ENCODE results near the gene CHIC2.
A peak's percentile ranks its signal among the peaks of the same experiment; 100 is the strongest.

Gene CHIC2

DNA sequence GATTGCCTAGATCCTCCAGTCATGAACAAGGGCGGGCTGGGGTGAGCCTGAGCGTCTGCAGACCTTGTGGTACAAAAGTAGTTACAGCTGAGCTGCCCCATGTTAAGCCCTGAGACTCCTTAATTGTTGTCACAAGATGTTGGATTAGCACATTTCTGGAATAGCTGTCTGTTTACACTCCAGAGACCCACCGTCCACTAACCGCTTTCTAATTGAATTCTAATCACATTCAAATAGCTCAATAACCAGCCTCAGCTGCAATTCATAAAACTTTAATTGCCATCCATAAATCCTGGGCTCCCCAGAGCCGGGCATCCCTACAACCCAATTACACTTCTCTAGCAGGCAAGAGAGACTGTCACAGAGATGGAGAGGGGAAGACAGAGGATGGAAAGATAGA, 34.0 kb upstream of the CHIC2 start:
- no peaks in the 10 kb centered on the region for H3K9me3 Mint-ChIP-seq
- no peaks in the 10 kb centered on the region for H3K36me3 Mint-ChIP-seq (ENCODE audit: low read depth)
- no peak for DNase-seq (ENCODE audit: low spot score)
- no peak overlapping the region for H3K4me3 Mint-ChIP-seq
- H3K27me3 Mint-ChIP-seq (ENCODE audit: low read depth), result peaks cover 92% of the 10 kb centered on the region
- H3K4me1 Mint-ChIP-seq (ENCODE audit: low read depth), result peaks cover 19% of the 10 kb centered on the region
- H3K27ac Mint-ChIP-seq, result no peak overlapping the region

DNA sequence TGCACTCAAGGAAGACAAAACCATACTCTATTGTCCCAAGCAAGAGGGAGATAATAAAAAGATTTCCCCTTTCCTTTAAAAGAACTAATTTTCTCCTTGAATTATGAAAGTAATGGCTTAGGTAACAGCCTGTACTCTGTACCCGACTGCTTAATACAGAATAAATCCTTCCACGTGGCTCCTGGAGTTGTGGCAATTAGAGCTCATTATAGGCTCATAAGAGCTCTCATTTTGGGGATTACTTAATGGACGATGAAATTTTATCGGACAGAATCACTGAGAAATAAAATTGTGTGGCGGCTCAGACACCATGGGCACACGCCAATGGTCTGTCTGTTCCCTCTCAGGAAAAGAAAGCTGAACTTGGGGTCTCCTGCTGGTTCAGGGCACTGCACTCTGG, 32.7 kb upstream of the CHIC2 start:
- Mint-ChIP-seq H3K9me3 (no peaks in the 10 kb centered on the region), H3K36me3 (ENCODE audit: low read depth) (no peaks in the 10 kb centered on the region), H3K4me1 (ENCODE audit: low read depth) (peaks cover 16% of the 10 kb centered on the region), H3K27ac (no peak overlapping the region), H3K27me3 (ENCODE audit: low read depth) (peaks cover 92% of the 10 kb centered on the region), H3K4me3 (no peak overlapping the region)
- no peak for DNase-seq (ENCODE audit: low spot score)

GRCh38 chr4:54096295-54096962, 32.0 kb upstream of the CHIC2 start:
- Mint-ChIP-seq H3K27me3 (ENCODE audit: low read depth) (peaks cover 92% of the 10 kb centered on the region), H3K4me3 (no peak overlapping the region), H3K27ac (no peak overlapping the region), H3K4me1 (ENCODE audit: low read depth) (peaks cover 17% of the 10 kb centered on the region), H3K9me3 (no peaks in the 10 kb centered on the region), H3K36me3 (ENCODE audit: low read depth) (no peaks in the 10 kb centered on the region)
- no peak for DNase-seq (ENCODE audit: low spot score)

DNA sequence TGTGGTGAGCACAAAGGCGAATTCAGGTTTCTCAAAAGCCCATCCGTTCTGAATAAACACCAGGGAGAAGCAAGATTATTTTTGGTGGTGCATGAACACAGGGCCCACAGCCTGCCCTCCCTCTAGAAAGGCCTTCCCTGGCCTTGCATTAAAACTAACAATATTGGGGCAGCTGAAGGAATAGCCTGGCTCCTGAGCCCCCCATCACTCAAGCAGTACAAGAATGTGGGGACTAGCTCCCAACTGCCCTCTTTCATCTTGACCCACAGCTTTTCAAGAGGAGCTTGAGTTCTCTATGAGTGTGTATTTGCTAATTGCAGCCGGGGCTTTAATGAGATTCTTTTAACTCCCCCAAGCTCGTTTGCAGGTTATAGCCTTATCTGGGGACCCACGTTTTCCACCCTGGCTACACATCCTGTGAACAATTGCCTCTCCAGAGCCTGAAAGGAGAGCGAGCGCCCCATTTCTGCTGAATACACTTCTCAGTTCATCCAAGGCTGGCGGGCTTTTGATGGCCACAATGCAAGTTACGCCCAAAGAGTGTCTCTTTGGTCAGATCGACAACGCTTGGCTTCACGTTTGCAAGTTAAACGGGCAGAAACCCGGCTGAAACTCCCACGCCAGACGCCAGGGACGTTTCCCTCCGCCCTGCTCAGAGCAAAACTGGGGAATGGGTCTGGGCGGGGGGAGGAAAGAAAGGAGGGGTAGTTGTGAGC, 30.9 kb upstream of the CHIC2 start:
- no peaks in the 10 kb centered on the region for H3K9me3 Mint-ChIP-seq
- peaks cover 95% of the 10 kb centered on the region for H3K27me3 Mint-ChIP-seq (ENCODE audit: low read depth)
- no peak overlapping the region for H3K4me3 Mint-ChIP-seq
- no peak for DNase-seq (ENCODE audit: low spot score)
- H3K4me1 Mint-ChIP-seq (ENCODE audit: low read depth), result peaks cover 14% of the 10 kb centered on the region
- no peak overlapping the region for H3K27ac Mint-ChIP-seq
- no peaks in the 10 kb centered on the region for H3K36me3 Mint-ChIP-seq (ENCODE audit: low read depth)

DNA sequence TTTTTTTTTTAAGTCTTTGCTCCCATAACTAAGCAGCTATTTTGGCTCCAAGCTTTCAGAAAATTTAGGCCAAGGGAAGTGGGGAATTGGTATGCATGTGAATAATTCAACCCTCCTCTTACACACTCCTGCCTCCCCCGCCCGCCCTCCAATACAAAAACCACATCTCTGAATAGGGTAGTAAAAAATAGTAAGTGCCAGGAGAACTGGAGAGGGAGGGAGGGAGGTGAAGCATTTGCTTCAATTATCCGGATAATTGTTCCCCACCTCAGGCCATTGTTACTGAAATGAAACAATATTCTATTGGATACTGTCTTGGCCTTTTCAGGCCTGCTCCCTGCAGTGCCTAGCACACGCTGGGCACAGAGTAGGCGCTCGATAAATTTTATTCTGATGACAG, 30.0 kb upstream of the CHIC2 start:
- no peak overlapping the region for H3K27ac Mint-ChIP-seq
- peaks cover 12% of the 10 kb centered on the region for H3K4me1 Mint-ChIP-seq (ENCODE audit: low read depth)

DNA sequence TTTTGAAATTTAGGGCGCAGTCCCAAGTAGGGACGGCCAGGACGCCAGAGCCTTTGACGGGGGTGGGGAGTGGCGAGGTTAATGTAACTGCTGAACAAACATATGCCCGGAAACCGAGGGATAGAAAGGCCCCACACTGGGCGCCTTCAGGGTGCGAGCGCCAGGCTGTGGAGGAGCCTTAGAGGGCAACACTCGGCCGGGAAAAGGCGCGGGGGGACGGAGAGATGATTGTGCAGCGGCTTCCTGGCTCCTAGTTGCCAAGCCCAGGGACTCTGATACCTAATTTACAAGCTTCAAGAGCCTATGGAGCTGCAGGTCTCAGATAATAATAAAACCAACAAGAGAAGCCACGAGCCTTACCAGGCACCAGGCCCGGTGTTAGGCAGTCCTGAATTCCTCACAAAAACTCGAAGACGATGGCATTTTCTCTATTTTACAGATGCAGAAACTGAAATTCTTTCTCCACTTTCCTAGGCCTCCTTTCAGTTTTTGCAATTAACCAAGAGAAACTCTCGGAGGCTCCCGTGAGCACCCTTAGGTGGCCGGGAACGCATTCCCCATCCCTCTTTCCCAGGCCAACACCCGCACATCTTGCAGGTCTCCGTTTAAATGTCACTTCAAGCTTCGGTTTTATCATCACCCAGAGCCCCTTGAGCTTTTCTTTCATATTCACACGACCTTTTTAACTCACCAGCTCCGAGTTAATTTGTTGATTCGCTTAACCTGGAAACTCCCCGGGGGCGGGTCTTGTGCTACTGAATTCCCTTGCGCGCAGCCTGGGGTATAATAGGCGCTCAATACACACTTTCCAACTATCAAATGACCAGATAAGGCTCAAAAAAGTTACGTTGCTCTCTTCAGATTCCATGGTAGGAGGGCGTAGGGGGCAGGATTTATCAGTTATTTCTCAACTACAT, 29.2 kb upstream of the CHIC2 start:
- H3K27me3 Mint-ChIP-seq (ENCODE audit: low read depth), result peaks cover 91% of the 10 kb centered on the region

More for the DNA sequence above, 30.0 kb upstream of the CHIC2 start:
- Mint-ChIP-seq H3K4me3 (no peak overlapping the region), H3K36me3 (ENCODE audit: low read depth) (no peaks in the 10 kb centered on the region), H3K27me3 (ENCODE audit: low read depth) (peaks cover 94% of the 10 kb centered on the region), H3K9me3 (no peaks in the 10 kb centered on the region)
- no peak for DNase-seq (ENCODE audit: low spot score)

DNA sequence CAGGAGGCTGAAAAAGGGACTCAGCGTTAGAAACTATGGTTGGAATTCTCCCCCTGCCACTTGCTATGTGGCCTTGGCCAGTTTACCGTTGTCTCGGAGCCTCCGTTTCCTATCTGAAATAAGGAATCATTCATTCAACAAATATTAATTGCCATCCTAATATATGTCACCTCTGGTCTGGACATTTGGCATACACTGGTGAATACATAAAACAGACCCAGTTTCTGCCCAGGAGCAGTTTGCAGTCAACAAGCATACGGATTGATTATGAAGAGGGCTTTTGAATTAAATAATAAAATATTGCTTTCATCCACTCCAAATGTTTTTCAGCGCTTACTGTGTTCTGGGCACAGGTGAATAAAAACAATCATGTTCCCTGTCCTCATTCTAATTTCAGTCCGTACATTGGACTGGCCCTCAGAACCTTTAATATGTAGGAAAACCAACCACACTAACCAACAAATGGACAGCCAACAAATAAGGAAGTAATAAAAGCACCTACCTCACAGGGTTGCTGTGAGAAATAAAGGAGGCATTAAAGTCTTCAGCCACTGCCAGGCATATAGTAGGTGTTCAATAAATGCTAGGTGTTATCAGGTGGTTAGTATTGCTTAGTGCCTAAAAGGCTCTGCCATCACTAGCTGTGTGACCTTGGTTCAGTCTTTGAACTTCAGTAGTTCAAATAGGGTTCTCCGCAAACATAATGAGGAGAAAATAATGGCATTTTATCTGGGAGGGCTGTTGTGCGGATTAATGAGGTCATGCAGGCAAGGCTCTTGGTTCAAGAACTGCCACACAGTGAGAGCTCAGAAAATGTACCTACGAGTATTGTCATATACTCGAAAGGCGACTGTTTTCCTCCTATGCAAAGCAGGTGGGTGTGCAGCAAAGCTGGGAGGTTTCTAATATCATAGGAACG, 28.3 kb upstream of the CHIC2 start:
- no peak for DNase-seq (ENCODE audit: low spot score)
- Mint-ChIP-seq H3K27ac (no peak overlapping the region), H3K4me1 (ENCODE audit: low read depth) (peaks cover 7% of the 10 kb centered on the region), H3K9me3 (no peaks in the 10 kb centered on the region), H3K27me3 (ENCODE audit: low read depth) (peaks cover 89% of the 10 kb centered on the region), H3K36me3 (ENCODE audit: low read depth) (no peaks in the 10 kb centered on the region), H3K4me3 (peak overlapping the region; percentile 87)

More for the DNA sequence above, 29.2 kb upstream of the CHIC2 start:
- DNase-seq (ENCODE audit: low spot score), result no peak
- Mint-ChIP-seq H3K4me1 (ENCODE audit: low read depth) (peaks cover 7% of the 10 kb centered on the region), H3K9me3 (no peaks in the 10 kb centered on the region), H3K27ac (no peak overlapping the region), H3K36me3 (ENCODE audit: low read depth) (no peaks in the 10 kb centered on the region), H3K4me3 (no peak overlapping the region)

DNA sequence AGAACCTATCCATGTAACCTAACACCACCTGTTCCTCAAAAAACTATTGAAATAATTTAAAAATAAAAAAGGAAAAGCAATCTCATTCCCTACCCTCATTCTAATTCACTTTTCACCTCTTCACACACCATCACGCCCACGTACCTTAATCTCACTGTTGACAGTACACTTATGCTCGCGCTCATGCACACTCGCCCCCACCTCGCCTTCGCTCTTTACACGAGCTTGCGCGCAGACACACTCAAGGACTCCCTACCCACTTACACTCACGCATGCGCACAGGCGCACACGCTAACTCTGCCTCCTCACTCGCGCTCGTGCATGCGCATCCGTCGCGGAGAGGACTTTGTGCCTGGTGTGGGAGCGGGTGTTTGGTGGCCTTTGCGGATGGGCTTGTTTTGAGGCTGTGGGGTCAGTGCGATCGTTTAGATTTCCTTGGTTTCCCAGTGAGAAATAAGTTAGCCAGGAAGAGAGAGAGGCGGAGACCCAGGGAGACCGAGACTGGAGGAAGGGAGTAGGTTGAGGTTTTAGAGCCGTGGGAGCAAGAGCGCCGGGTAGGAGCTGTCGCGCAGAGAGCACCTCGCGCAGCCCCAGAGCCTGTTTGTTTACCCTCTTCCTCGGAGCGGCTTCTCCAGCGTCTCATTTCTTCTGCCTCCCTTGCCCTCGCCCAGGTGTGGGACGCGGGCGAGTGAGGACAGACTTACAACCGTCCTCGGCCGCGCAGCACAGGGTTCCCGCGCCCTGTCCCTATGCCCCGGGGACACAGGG, 27.4 kb upstream of the CHIC2 start:
- Mint-ChIP-seq H3K27ac (peak overlapping the region; percentile 7), H3K4me1 (ENCODE audit: low read depth) (peaks cover 7% of the 10 kb centered on the region), H3K36me3 (ENCODE audit: low read depth) (no peaks in the 10 kb centered on the region), H3K9me3 (no peaks in the 10 kb centered on the region), H3K4me3 (peak overlapping the region; percentile 87), H3K27me3 (ENCODE audit: low read depth) (peaks cover 83% of the 10 kb centered on the region)
- peak; percentile 72 for DNase-seq (ENCODE audit: low spot score)

DNA sequence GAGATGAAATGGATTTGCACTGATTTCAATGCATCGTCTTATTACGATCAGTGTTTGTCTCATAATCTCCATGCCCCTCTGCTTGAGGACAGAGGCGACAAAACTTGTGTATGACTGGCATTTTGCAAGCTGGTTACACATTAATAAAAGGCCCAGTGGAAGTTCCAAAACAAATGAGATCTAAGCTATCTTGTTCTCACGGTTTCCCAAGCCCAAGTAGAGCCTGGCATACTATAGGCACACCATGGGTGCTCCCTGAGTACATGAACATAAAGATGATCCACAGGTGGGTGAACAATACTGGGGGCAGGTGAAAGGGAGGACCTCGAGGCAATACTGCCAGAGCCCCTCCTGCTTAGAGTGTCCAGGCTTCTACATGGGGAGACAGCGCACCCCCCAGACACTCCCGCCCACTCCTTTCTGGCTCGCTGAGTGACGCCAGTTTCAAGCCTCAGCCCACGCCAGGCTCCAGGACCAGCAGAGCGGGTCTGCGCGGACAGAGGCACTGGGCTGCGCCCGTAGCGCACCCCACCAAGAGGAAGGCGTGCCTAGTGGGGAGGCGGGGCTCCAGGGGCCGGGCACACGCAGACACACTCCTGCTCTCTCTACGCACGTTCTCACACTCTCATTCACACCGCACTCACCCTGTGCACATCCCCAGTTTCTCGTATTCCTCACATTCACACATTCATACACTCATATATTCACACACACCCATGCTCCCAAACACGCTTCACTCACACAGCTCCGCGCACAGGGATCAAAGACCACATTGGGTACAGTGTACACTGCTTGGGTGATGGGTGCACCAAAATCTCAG, 26.6 kb upstream of the CHIC2 start:
- H3K27me3 Mint-ChIP-seq (ENCODE audit: low read depth), result peaks cover 82% of the 10 kb centered on the region
- H3K36me3 Mint-ChIP-seq (ENCODE audit: low read depth), result no peaks in the 10 kb centered on the region
- no peaks in the 10 kb centered on the region for H3K9me3 Mint-ChIP-seq
- H3K4me3 Mint-ChIP-seq, result peak overlapping the region; percentile 87
- no peak overlapping the region for H3K27ac Mint-ChIP-seq
- peaks cover 7% of the 10 kb centered on the region for H3K4me1 Mint-ChIP-seq (ENCODE audit: low read depth)
- no peak for DNase-seq (ENCODE audit: low spot score)

DNA sequence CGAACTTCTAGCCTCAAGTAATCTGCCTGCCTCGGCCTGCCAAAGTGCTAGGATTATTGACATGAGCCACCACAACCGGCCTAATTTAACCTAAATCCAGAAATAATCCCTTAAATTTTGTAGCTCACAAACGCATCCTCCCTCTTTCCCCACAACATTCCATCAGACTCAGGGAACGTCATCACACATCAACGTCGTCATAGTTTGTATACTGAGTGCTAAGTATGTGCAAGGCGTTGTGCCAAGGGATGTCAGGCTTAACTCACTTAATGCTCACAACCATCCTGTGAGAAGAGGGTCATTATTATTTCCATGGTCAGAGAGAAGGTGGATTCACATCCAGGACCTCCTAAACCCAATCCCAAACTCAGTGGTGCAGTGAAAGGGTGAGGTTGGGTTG, 26.0 kb upstream of the CHIC2 start:
- Mint-ChIP-seq H3K27me3 (ENCODE audit: low read depth) (peaks cover 78% of the 10 kb centered on the region), H3K4me3 (no peak overlapping the region), H3K36me3 (ENCODE audit: low read depth) (no peaks in the 10 kb centered on the region)

GRCh38 chr4:54089875-54090274, 25.5 kb upstream of the CHIC2 start:
- H3K36me3 Mint-ChIP-seq (ENCODE audit: low read depth), result no peaks in the 10 kb centered on the region
- DNase-seq (ENCODE audit: low spot score), result no peak
- no peak overlapping the region for H3K4me3 Mint-ChIP-seq
- H3K27me3 Mint-ChIP-seq (ENCODE audit: low read depth), result peaks cover 75% of the 10 kb centered on the region
- no peak overlapping the region for H3K27ac Mint-ChIP-seq
- no peaks in the 10 kb centered on the region for H3K9me3 Mint-ChIP-seq
- peaks cover 7% of the 10 kb centered on the region for H3K4me1 Mint-ChIP-seq (ENCODE audit: low read depth)

More for the DNA sequence above, 26.0 kb upstream of the CHIC2 start:
- no peak for DNase-seq (ENCODE audit: low spot score)
- Mint-ChIP-seq H3K27ac (no peak overlapping the region), H3K9me3 (no peaks in the 10 kb centered on the region), H3K4me1 (ENCODE audit: low read depth) (peaks cover 7% of the 10 kb centered on the region)

GRCh38 chr4:54085284-54085683, 20.9 kb upstream of the CHIC2 start:
- Mint-ChIP-seq H3K4me1 (ENCODE audit: low read depth) (no peaks in the 10 kb centered on the region), H3K9me3 (no peaks in the 10 kb centered on the region), H3K36me3 (ENCODE audit: low read depth) (no peaks in the 10 kb centered on the region), H3K27ac (no peak overlapping the region), H3K4me3 (no peak overlapping the region), H3K27me3 (ENCODE audit: low read depth) (peaks cover 42% of the 10 kb centered on the region)
- DNase-seq (ENCODE audit: low spot score), result no peak
